ENCODE results near the gene ANKRD6.

ANKRD6 gene

DNA sequence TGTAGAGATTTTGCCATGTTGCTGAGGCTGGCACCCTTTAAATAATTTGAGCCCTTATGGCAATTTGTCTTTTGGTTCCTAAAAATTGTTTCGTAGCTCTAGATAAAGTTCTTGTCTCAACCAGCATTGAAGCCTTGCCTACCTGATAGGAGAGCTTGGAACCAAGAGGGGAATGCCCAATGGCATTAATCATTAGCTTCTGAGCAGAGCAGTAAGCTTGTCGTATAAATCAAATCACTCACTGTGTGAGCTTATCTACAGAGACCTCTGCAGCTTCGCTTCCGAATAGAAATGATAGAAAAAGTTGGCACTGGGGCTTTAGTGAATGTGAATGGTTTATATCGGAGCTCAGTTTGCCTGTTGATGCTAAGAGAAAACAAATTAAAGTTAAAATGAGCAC lies 10.7 kb downstream of the ANKRD6 start:
- no peak for TF ChIP-seq NFRKB (IDR thresholded peaks at IDR 0.05)
- TF ChIP-seq, protein P1, sequence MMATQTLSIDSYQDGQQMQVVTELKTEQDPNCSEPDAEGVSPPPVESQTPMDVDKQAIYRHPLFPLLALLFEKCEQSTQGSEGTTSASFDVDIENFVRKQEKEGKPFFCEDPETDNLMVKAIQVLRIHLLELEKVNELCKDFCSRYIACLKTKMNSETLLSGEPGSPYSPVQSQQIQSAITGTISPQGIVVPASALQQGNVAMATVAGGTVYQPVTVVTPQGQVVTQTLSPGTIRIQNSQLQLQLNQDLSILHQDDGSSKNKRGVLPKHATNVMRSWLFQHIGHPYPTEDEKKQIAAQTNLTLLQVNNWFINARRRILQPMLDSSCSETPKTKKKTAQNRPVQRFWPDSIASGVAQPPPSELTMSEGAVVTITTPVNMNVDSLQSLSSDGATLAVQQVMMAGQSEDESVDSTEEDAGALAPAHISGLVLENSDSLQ (IDR thresholded peaks at IDR 0.05): no peak
- TF ChIP-seq HDGF (IDR thresholded peaks at IDR 0.05; ENCODE audit: borderline replicate concordance): no peak
- no peak for TF ChIP-seq FOXA1 (IDR thresholded peaks at IDR 0.05)
- no peak for TF ChIP-seq CTBP1 (IDR thresholded peaks at IDR 0.05; ENCODE audit: borderline replicate concordance)
- TF ChIP-seq ELF4 (IDR thresholded peaks at IDR 0.05): no peak
- no peak for TF ChIP-seq ZNF384 (IDR thresholded peaks at IDR 0.05)
- no peak for TF ChIP-seq FOXK2 (IDR thresholded peaks at IDR 0.05)
- no peak for TF ChIP-seq LEF1 (IDR thresholded peaks at IDR 0.05; ENCODE audit: borderline replicate concordance)
- TF ChIP-seq BHLHE40 (IDR thresholded peaks at IDR 0.05; ENCODE audit: borderline replicate concordance): no peak
- no peak for TF ChIP-seq ARNT (IDR thresholded peaks at IDR 0.05)
- TF ChIP-seq FOXM1 (IDR thresholded peaks at IDR 0.05; ENCODE audit: borderline replicate concordance): no peak
- no peak for TF ChIP-seq SUZ12 (IDR thresholded peaks at IDR 0.05)
- TF ChIP-seq SP1 (IDR thresholded peaks at IDR 0.05): no peak
- TF ChIP-seq L3MBTL2 (conservative IDR thresholded peaks at IDR 0.05): no peak
- no peak for TF ChIP-seq TARDBP (IDR thresholded peaks at IDR 0.05)
- CTCF ChIA-PET: interaction anchor here (0.7 kb wide), 3 partner anchors 11 to 146 kb away, joined by 3 to 4 read pairs (median 3); no protein-coding TSS in a partner anchor
- no peak for DNase-seq (ENCODE audit: extremely low spot score)
- POLR2A ChIA-PET: no interaction called here

DNA sequence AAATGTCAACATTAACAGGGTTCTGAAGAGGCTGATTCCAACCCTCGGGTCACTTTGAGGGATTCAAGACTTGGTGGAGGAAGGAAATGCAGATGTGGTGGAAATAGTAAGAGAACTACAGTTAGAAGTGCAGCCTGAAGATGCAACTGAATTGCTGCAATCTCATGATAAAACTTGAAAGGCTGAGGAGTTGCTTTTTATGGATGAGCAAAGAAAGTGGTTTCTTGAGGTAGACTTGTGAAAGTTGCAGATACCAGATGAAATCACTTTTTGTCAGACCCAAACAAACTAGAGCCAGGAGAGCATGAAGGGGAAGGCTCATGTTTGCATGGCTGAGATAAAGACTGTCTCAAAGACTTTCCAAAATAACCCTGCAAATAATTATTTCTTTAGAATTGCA lies 16.2 kb downstream of the ANKRD6 start:
- DNase-seq (ENCODE audit: extremely low spot score): no peak
- TF ChIP-seq FOXK2 (IDR thresholded peaks at IDR 0.05) (no peak), BHLHE40 (IDR thresholded peaks at IDR 0.05; ENCODE audit: borderline replicate concordance) (no peak), FOXA1 (IDR thresholded peaks at IDR 0.05) (no peak), ZNF384 (IDR thresholded peaks at IDR 0.05) (no peak), TARDBP (IDR thresholded peaks at IDR 0.05) (no peak), ELF4 (IDR thresholded peaks at IDR 0.05) (no peak), ARNT (IDR thresholded peaks at IDR 0.05) (no peak), NFRKB (IDR thresholded peaks at IDR 0.05) (no peak), SP1 (IDR thresholded peaks at IDR 0.05) (no peak), SUZ12 (IDR thresholded peaks at IDR 0.05) (no peak), CTBP1 (IDR thresholded peaks at IDR 0.05; ENCODE audit: borderline replicate concordance) (no peak)
- CTCF ChIA-PET: no interaction called here
- POLR2A ChIA-PET: no interaction called here

DNA sequence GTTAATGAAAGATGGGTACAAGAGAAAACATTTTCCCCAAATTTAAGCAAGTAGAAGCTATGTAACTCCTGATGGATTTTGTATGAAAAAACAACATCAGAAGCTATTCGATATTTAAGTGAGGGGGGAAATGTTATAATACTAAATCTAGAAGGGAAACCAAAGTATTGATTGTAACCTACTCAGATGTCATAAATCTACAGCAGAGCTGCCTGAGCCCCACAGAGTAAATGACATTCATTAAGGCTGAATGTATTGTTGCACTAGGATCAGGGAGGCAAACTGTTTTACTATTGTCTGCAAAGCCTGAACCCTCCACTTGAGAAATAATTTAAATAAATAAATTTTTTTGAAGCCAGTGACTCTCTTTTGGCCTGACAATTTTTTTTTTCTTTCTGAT lies 19.3 kb downstream of the ANKRD6 start:
- DNase-seq (ENCODE audit: extremely low spot score): no peak
- no peak for TF ChIP-seq FOXM1 (IDR thresholded peaks at IDR 0.05; ENCODE audit: borderline replicate concordance)
- TF ChIP-seq, protein P1 (IDR thresholded peaks at IDR 0.05): peak; percentile 50; the same call in 1 of the 2 replicates
- ChIA-PET CTCF (interaction anchor here (0.6 to 1.0 kb wide), 2 partner anchors 20 to 1398 kb away, joined by 3 read pairs; no protein-coding TSS in a partner anchor), POLR2A (no interaction called here)

DNA sequence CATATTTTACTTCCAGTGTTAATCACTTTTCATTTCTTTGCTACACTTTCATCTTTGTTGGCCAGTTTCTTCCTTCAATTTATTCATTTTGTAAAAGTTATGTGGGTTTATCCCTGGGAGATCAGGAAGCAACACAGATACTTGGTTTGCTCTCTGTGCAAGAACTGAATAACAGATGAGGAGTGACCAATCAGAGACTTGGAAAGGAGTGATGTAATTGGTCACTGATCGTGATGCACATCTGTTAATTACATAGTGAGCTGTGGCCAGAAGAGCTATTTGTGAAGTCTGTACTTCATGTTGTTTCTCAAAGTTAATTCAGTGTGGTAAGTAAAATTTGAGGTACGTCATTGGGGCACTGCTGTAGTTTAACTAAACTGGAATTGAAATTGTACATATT lies 21.3 kb downstream of the ANKRD6 start:
- TF ChIP-seq L3MBTL2 (conservative IDR thresholded peaks at IDR 0.05) (no peak), NFRKB (IDR thresholded peaks at IDR 0.05) (no peak), FOXK2 (IDR thresholded peaks at IDR 0.05) (no peak), FOXA1 (IDR thresholded peaks at IDR 0.05) (no peak), CTBP1 (IDR thresholded peaks at IDR 0.05; ENCODE audit: borderline replicate concordance) (no peak), HDGF (IDR thresholded peaks at IDR 0.05; ENCODE audit: borderline replicate concordance) (no peak), ZNF384 (IDR thresholded peaks at IDR 0.05) (no peak), SUZ12 (IDR thresholded peaks at IDR 0.05) (no peak), SP1 (IDR thresholded peaks at IDR 0.05) (no peak), FOXM1 (IDR thresholded peaks at IDR 0.05; ENCODE audit: borderline replicate concordance) (no peak)
- CTCF ChIA-PET: no interaction called here
- POLR2A ChIA-PET: no interaction called here
- DNase-seq (ENCODE audit: extremely low spot score): no peak

DNA sequence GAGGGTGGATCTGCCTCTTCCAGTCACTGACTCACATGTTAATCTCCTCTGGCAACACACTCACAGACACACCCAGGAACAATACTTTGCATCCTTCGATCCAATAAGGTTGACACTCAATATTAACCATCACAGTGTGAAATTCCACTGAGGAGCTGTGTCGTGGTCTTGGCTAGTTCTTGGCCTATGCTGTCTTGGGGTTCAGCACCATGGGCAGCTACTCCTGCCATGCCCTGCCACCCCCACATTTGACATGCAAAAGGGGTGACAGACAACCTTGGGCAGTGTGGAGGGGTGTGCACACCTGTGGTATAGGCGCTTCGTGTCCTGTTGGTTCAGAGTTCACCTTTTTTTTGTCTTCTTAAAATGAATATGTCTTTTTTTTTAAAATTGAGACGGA lies 25.8 kb downstream of the ANKRD6 start:
- TF ChIP-seq FOXA1 (IDR thresholded peaks at IDR 0.05) (no peak), SUZ12 (IDR thresholded peaks at IDR 0.05) (no peak), LEF1 (IDR thresholded peaks at IDR 0.05; ENCODE audit: borderline replicate concordance) (no peak), HDGF (IDR thresholded peaks at IDR 0.05; ENCODE audit: borderline replicate concordance) (no peak)
- ChIA-PET POLR2A (no interaction called here), CTCF (interaction anchor here (1.1 kb wide), 1 partner anchor 151 kb away, joined by 3 read pairs; no protein-coding TSS in a partner anchor)
- no peak for DNase-seq (ENCODE audit: extremely low spot score)

DNA sequence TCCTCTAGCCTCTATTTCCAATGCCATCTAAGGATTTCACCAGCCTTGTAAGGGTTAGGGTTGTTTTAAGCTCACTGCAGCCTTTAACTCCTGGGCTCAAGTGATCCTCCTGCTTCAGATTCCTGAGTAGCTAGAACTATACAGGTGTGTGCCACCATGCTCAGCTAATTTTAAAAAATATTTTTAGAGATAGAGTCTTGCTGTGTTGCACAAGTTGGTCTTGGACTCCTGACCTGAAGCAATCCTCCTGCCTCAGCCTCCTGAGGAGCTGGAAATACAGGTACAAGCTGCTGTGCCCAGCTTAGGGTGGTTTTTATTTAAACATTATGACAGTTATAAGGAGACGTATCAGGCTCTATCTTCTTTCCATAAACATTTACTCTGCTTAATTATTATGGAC lies 26.5 kb downstream of the ANKRD6 start:
- ChIA-PET POLR2A (interaction anchor here (0.8 kb wide), 1 partner anchor 9 kb away, joined by 3 read pairs; no protein-coding TSS in a partner anchor), CTCF (interaction anchor here (1.1 kb wide), 1 partner anchor 150 kb away, joined by 3 read pairs; no protein-coding TSS in a partner anchor)

DNA sequence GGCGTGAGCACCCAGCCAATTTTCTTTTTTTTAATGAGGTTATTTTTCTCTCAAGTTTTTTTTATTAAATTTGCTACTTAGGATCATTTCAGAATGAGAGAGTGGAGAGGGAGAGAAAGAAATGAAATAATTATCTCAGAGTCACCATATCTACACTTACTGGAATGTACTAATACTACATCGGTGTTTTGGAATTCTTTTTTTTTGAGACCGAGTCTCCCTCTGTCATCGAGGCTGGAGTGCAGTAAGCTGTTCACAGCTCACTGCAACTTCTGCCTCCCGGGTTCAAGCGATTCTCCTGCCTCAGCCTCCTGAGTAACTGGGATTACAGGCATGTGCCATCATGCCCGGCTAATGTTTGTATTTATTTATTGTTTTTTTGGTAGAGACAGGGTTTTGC lies 27.8 kb downstream of the ANKRD6 start:
- TF ChIP-seq TARDBP (IDR thresholded peaks at IDR 0.05) (no peak), ZNF384 (IDR thresholded peaks at IDR 0.05) (no peak), BHLHE40 (IDR thresholded peaks at IDR 0.05; ENCODE audit: borderline replicate concordance) (no peak), SP1 (IDR thresholded peaks at IDR 0.05) (no peak), FOXK2 (IDR thresholded peaks at IDR 0.05) (no peak), ARNT (IDR thresholded peaks at IDR 0.05) (no peak), LEF1 (IDR thresholded peaks at IDR 0.05; ENCODE audit: borderline replicate concordance) (no peak)
- TF ChIP-seq, protein P1 (IDR thresholded peaks at IDR 0.05): no peak
- ChIA-PET CTCF (no interaction called here), POLR2A (no interaction called here)
- no peak for DNase-seq (ENCODE audit: extremely low spot score)

More for the DNA sequence above, 26.5 kb downstream of the ANKRD6 start:
- TF ChIP-seq ZNF384 (IDR thresholded peaks at IDR 0.05) (no peak), BHLHE40 (IDR thresholded peaks at IDR 0.05; ENCODE audit: borderline replicate concordance) (no peak), CTBP1 (IDR thresholded peaks at IDR 0.05; ENCODE audit: borderline replicate concordance) (no peak), TARDBP (IDR thresholded peaks at IDR 0.05) (no peak), FOXK2 (IDR thresholded peaks at IDR 0.05) (no peak), ARNT (IDR thresholded peaks at IDR 0.05) (no peak), FOXA1 (IDR thresholded peaks at IDR 0.05) (no peak), ELF4 (IDR thresholded peaks at IDR 0.05) (no peak), HDGF (IDR thresholded peaks at IDR 0.05; ENCODE audit: borderline replicate concordance) (no peak)
- no peak for DNase-seq (ENCODE audit: extremely low spot score)
